ENCODE measurements around the gene COL17A1. TPM values are rescaled to one million over a fixed set of nuclear protein-coding genes. Genes with fewer than 3 reads are reported as not detected.

COL17A1 gene
- total and polyA plus RNA-seq, 2 experiments from 2014 or later: 1.1 to 1.3 TPM

DNA sequence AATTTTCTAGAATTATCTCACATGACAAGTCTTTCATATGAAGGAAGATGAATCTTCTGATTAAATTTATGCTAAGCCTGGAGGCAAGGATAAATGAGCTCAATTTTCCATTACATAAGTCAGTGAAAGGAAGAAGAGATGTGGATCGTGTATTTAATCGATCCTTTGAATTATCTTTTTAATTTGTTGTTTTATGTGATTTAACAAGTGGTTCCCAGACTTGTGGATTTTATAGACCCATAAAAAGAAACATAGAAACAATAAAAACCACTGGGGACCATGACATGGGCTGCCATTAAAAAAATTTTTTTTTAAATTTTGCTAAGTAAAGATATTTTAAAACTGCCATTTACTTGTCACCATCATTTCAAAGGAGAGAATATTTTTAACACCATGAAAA is 73.8 kb downstream of the COL17A1 start:
- H3K27me3 Mint-ChIP-seq (ENCODE audit: insufficient read depth, low read depth, poor library complexity): no peaks in the 10 kb centered on the region
- Histone ChIP-seq H2AFZ (no peak overlapping the region), H3K4me2 (no peak overlapping the region), H4K20me1 (replicated peaks; ENCODE audit: insufficient read depth) (no peaks in the 10 kb centered on the region), H3K27me3 (ENCODE audit: insufficient read depth) (no peaks in the 10 kb centered on the region), H3K36me3 (ENCODE audit: insufficient read depth) (no peaks in the 10 kb centered on the region), H3K27ac (ENCODE audit: low read depth) (no peak overlapping the region), H3K79me2 (replicated peaks; ENCODE audit: insufficient read depth) (no peaks in the 10 kb centered on the region), H3K4me1 (ENCODE audit: insufficient read depth) (peaks cover 6% of the 10 kb centered on the region), H3K4me3 (no peak overlapping the region), H3F3A (replicated peaks; ENCODE audit: low read depth) (no peaks in the 10 kb centered on the region), H3K9me2 (ENCODE audit: insufficient read depth) (no peaks in the 10 kb centered on the region)
- no peaks in the 10 kb centered on the region for H3K9me3 Mint-ChIP-seq
- H3K36me3 Mint-ChIP-seq (ENCODE audit: low read depth): no peaks in the 10 kb centered on the region
- DNase-seq (ENCODE audit: low spot score) (no peak), ATAC-seq (no peak)
- no peak overlapping the region for H3K27ac Mint-ChIP-seq
- H3K4me3 Mint-ChIP-seq: no peak overlapping the region
- TF ChIP-seq STAT1 (IDR thresholded peaks at IDR 0.05; ENCODE audit: unreplicated experiment) (no peak), CREB1 (CRISPR knock-in tag; IDR thresholded peaks at IDR 0.05; ENCODE audit: low read depth) (no peak)
- TF ChIP-seq, protein P1, sequence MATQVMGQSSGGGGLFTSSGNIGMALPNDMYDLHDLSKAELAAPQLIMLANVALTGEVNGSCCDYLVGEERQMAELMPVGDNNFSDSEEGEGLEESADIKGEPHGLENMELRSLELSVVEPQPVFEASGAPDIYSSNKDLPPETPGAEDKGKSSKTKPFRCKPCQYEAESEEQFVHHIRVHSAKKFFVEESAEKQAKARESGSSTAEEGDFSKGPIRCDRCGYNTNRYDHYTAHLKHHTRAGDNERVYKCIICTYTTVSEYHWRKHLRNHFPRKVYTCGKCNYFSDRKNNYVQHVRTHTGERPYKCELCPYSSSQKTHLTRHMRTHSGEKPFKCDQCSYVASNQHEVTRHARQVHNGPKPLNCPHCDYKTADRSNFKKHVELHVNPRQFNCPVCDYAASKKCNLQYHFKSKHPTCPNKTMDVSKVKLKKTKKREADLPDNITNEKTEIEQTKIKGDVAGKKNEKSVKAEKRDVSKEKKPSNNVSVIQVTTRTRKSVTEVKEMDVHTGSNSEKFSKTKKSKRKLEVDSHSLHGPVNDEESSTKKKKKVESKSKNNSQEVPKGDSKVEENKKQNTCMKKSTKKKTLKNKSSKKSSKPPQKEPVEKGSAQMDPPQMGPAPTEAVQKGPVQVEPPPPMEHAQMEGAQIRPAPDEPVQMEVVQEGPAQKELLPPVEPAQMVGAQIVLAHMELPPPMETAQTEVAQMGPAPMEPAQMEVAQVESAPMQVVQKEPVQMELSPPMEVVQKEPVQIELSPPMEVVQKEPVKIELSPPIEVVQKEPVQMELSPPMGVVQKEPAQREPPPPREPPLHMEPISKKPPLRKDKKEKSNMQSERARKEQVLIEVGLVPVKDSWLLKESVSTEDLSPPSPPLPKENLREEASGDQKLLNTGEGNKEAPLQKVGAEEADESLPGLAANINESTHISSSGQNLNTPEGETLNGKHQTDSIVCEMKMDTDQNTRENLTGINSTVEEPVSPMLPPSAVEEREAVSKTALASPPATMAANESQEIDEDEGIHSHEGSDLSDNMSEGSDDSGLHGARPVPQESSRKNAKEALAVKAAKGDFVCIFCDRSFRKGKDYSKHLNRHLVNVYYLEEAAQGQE (IDR thresholded peaks at IDR 0.05; ENCODE audit: unreplicated experiment): no peak
- TF ChIP-seq, protein P2, sequence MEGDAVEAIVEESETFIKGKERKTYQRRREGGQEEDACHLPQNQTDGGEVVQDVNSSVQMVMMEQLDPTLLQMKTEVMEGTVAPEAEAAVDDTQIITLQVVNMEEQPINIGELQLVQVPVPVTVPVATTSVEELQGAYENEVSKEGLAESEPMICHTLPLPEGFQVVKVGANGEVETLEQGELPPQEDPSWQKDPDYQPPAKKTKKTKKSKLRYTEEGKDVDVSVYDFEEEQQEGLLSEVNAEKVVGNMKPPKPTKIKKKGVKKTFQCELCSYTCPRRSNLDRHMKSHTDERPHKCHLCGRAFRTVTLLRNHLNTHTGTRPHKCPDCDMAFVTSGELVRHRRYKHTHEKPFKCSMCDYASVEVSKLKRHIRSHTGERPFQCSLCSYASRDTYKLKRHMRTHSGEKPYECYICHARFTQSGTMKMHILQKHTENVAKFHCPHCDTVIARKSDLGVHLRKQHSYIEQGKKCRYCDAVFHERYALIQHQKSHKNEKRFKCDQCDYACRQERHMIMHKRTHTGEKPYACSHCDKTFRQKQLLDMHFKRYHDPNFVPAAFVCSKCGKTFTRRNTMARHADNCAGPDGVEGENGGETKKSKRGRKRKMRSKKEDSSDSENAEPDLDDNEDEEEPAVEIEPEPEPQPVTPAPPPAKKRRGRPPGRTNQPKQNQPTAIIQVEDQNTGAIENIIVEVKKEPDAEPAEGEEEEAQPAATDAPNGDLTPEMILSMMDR (conservative IDR thresholded peaks at IDR 0.05; ENCODE audit: low read depth in 2 of 2): no peak
- peaks cover 11% of the 10 kb centered on the region; the same call in 2 of the 3 replicates for H3K4me1 Mint-ChIP-seq

DNA sequence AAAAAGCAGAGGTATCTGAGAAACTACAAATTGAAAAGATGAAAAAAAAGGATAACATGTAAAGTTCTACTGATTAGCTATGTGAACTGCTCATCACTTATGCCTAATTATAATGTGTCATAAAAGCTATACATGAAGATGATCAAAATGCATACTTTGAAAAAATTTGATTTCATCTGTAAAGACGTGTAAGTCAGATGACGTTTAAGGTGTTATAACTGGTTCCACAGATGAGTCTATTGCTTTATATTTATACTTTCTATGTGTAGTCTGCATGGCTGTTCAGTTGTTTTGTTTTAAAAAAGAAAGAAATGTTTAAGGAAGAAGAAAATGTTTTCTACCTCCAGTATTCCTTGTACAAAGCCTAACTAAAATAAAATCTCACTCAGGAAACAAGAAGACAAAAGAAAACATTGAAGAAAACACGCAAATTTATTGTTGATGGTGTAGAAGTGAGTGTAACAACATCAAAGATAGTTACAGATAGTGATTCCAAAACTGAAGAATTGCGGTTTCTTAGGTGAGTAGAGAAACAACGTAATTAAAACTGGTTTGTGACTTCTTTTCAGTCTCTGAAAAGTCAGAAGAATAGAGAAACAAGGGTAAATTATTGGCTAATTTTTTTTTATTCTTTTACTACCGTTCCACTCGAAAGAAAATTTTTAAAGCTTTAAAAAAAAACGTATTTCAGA is 80.4 kb downstream of the COL17A1 start:
- no peaks in the 10 kb centered on the region for H3K36me3 ChIP-seq (ENCODE audit: insufficient read depth)
- no peak overlapping the region for H3K27ac ChIP-seq (ENCODE audit: low read depth)
- H3K4me1 ChIP-seq (ENCODE audit: insufficient read depth): 0 out of 2 replicates have a peak, but pooled peaks cover 2% of the 10 kb centered on the region
- H3K27ac Mint-ChIP-seq: no peak overlapping the region
- H3K27me3 Mint-ChIP-seq (ENCODE audit: insufficient read depth, low read depth, poor library complexity): no peaks in the 10 kb centered on the region
- H3F3A ChIP-seq (replicated peaks; ENCODE audit: low read depth): no peaks in the 10 kb centered on the region
- H3K9me2 ChIP-seq (ENCODE audit: insufficient read depth): no peaks in the 10 kb centered on the region
- H3K79me2 ChIP-seq (replicated peaks; ENCODE audit: insufficient read depth): no peaks in the 10 kb centered on the region
- DNase-seq (ENCODE audit: low spot score): no peak
- no peak overlapping the region for H3K4me3 ChIP-seq
- H3K27me3 ChIP-seq (ENCODE audit: insufficient read depth): no peaks in the 10 kb centered on the region
- H3K4me1 Mint-ChIP-seq: peaks cover 2% of the 10 kb centered on the region; the same call in 1 of the 3 replicates
- H3K4me2 ChIP-seq: no peak overlapping the region
- H3K9me3 Mint-ChIP-seq: no peaks in the 10 kb centered on the region
- peaks cover 4% of the 10 kb centered on the region for H3K36me3 Mint-ChIP-seq (ENCODE audit: low read depth)
- H4K20me1 ChIP-seq (replicated peaks; ENCODE audit: insufficient read depth): no peaks in the 10 kb centered on the region
- no peak overlapping the region for H3K4me3 Mint-ChIP-seq
- ATAC-seq: no peak
- no peak overlapping the region for H2AFZ ChIP-seq
- TF ChIP-seq, protein P3, sequence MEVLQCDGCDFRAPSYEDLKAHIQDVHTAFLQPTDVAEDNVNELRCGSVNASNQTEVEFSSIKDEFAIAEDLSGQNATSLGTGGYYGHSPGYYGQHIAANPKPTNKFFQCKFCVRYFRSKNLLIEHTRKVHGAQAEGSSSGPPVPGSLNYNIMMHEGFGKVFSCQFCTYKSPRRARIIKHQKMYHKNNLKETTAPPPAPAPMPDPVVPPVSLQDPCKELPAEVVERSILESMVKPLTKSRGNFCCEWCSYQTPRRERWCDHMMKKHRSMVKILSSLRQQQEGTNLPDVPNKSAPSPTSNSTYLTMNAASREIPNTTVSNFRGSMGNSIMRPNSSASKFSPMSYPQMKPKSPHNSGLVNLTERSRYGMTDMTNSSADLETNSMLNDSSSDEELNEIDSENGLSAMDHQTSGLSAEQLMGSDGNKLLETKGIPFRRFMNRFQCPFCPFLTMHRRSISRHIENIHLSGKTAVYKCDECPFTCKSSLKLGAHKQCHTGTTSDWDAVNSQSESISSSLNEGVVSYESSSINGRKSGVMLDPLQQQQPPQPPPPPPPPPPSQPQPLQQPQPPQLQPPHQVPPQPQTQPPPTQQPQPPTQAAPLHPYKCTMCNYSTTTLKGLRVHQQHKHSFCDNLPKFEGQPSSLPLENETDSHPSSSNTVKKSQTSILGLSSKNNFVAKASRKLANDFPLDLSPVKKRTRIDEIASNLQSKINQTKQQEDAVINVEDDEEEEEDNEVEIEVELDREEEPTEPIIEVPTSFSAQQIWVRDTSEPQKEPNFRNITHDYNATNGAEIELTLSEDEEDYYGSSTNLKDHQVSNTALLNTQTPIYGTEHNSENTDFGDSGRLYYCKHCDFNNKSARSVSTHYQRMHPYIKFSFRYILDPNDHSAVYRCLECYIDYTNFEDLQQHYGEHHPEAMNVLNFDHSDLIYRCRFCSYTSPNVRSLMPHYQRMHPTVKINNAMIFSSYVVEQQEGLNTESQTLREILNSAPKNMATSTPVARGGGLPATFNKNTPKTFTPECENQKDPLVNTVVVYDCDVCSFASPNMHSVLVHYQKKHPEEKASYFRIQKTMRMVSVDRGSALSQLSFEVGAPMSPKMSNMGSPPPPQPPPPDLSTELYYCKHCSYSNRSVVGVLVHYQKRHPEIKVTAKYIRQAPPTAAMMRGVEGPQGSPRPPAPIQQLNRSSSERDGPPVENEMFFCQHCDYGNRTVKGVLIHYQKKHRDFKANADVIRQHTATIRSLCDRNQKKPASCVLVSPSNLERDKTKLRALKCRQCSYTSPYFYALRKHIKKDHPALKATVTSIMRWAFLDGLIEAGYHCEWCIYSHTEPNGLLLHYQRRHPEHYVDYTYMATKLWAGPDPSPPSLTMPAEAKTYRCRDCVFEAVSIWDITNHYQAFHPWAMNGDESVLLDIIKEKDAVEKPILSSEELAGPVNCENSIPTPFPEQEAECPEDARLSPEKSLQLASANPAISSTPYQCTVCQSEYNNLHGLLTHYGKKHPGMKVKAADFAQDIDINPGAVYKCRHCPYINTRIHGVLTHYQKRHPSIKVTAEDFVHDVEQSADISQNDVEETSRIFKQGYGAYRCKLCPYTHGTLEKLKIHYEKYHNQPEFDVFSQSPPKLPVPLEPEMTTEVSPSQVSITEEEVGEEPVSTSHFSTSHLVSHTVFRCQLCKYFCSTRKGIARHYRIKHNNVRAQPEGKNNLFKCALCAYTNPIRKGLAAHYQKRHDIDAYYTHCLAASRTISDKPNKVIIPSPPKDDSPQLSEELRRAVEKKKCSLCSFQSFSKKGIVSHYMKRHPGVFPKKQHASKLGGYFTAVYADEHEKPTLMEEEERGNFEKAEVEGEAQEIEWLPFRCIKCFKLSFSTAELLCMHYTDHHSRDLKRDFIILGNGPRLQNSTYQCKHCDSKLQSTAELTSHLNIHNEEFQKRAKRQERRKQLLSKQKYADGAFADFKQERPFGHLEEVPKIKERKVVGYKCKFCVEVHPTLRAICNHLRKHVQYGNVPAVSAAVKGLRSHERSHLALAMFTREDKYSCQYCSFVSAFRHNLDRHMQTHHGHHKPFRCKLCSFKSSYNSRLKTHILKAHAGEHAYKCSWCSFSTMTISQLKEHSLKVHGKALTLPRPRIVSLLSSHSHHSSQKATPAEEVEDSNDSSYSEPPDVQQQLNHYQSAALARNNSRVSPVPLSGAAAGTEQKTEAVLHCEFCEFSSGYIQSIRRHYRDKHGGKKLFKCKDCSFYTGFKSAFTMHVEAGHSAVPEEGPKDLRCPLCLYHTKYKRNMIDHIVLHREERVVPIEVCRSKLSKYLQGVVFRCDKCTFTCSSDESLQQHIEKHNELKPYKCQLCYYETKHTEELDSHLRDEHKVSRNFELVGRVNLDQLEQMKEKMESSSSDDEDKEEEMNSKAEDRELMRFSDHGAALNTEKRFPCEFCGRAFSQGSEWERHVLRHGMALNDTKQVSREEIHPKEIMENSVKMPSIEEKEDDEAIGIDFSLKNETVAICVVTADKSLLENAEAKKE (CRISPR knock-in tag; IDR thresholded peaks at IDR 0.05): no peak
- no peak for TF ChIP-seq EZH2phosphoT487 (IDR thresholded peaks at IDR 0.05; ENCODE audit: unreplicated experiment)
